ENCODE measurements around the gene LMNTD2. TPM values are rescaled to one million over a fixed set of nuclear protein-coding genes. Genes with fewer than 3 reads are reported as not detected.

Gene LMNTD2
- total and polyA plus RNA-seq, 2 of the 13 experiments (the other 11 are each of a cell fraction or from before 2014, with no cell fraction given), result 1.1 to 3.1 TPM

DNA sequence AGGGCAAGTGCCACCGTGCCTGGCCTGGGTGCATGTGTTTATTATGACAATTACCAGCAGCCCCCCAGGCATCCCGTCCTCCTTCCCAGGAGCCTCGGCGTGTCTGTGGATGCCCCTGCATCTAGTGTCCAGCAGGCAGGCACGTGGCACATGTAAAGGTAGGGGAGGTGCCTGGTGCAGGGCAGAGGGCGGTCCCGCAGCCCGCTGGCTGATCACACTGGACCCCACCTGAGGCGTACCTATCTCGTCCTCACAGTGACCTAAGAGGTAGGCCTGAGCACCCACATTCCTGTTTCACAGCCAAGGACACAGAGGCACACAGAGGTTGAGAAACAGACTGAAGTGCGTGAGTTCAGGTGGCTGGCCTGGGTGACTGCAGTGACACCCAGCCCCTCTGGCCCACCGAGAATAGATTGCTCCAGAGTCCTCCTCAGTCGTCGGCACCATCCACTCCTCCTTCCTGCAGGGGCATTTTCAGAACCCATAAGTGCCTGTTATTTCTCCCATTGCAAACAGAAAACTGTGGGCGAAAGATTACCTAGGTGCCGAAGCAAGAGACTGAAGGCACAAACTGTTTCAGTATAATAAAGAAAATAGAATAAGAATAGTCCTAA lies 12.7 kb upstream of the LMNTD2 start (continued):
- TF ChIP-seq, protein P1, sequence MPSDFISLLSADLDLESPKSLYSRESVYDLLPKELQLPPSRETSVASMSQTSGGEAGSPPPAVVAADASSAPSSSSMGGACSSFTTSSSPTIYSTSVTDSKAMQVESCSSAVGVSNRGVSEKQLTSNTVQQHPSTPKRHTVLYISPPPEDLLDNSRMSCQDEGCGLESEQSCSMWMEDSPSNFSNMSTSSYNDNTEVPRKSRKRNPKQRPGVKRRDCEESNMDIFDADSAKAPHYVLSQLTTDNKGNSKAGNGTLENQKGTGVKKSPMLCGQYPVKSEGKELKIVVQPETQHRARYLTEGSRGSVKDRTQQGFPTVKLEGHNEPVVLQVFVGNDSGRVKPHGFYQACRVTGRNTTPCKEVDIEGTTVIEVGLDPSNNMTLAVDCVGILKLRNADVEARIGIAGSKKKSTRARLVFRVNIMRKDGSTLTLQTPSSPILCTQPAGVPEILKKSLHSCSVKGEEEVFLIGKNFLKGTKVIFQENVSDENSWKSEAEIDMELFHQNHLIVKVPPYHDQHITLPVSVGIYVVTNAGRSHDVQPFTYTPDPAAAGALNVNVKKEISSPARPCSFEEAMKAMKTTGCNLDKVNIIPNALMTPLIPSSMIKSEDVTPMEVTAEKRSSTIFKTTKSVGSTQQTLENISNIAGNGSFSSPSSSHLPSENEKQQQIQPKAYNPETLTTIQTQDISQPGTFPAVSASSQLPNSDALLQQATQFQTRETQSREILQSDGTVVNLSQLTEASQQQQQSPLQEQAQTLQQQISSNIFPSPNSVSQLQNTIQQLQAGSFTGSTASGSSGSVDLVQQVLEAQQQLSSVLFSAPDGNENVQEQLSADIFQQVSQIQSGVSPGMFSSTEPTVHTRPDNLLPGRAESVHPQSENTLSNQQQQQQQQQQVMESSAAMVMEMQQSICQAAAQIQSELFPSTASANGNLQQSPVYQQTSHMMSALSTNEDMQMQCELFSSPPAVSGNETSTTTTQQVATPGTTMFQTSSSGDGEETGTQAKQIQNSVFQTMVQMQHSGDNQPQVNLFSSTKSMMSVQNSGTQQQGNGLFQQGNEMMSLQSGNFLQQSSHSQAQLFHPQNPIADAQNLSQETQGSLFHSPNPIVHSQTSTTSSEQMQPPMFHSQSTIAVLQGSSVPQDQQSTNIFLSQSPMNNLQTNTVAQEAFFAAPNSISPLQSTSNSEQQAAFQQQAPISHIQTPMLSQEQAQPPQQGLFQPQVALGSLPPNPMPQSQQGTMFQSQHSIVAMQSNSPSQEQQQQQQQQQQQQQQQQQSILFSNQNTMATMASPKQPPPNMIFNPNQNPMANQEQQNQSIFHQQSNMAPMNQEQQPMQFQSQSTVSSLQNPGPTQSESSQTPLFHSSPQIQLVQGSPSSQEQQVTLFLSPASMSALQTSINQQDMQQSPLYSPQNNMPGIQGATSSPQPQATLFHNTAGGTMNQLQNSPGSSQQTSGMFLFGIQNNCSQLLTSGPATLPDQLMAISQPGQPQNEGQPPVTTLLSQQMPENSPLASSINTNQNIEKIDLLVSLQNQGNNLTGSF (CRISPR knock-in tag; IDR thresholded peaks at IDR 0.05), result no peak
- TF ChIP-seq KLF12 (CRISPR knock-in tag; IDR thresholded peaks at IDR 0.05; ENCODE audit: borderline replicate concordance) (no peak), ZNF781 (CRISPR knock-in tag; IDR thresholded peaks at IDR 0.05; ENCODE audit: borderline replicate concordance, not compliant biosample characterization) (no peak), ZNF230 (CRISPR knock-in tag; IDR thresholded peaks at IDR 0.05) (no peak), ZNF263 (CRISPR knock-in tag; IDR thresholded peaks at IDR 0.05) (peak; percentile 92), SP2 (CRISPR knock-in tag; IDR thresholded peaks at IDR 0.05) (no peak), EHMT2 (IDR thresholded peaks at IDR 0.05; ENCODE audit: borderline replicate concordance, low read depth, low read length) (no peak), MED1 (CRISPR knock-in tag; IDR thresholded peaks at IDR 0.05) (no peak), CEBPG (CRISPR knock-in tag; IDR thresholded peaks at IDR 0.05) (peak; percentile 36; the same call in 1 of the 2 replicates), BCL6 (CRISPR knock-in tag; IDR thresholded peaks at IDR 0.05) (no peak), SRF (IDR thresholded peaks at IDR 0.05; ENCODE audit: low read depth, low read length) (no peak)
- TF ChIP-seq, protein P2, sequence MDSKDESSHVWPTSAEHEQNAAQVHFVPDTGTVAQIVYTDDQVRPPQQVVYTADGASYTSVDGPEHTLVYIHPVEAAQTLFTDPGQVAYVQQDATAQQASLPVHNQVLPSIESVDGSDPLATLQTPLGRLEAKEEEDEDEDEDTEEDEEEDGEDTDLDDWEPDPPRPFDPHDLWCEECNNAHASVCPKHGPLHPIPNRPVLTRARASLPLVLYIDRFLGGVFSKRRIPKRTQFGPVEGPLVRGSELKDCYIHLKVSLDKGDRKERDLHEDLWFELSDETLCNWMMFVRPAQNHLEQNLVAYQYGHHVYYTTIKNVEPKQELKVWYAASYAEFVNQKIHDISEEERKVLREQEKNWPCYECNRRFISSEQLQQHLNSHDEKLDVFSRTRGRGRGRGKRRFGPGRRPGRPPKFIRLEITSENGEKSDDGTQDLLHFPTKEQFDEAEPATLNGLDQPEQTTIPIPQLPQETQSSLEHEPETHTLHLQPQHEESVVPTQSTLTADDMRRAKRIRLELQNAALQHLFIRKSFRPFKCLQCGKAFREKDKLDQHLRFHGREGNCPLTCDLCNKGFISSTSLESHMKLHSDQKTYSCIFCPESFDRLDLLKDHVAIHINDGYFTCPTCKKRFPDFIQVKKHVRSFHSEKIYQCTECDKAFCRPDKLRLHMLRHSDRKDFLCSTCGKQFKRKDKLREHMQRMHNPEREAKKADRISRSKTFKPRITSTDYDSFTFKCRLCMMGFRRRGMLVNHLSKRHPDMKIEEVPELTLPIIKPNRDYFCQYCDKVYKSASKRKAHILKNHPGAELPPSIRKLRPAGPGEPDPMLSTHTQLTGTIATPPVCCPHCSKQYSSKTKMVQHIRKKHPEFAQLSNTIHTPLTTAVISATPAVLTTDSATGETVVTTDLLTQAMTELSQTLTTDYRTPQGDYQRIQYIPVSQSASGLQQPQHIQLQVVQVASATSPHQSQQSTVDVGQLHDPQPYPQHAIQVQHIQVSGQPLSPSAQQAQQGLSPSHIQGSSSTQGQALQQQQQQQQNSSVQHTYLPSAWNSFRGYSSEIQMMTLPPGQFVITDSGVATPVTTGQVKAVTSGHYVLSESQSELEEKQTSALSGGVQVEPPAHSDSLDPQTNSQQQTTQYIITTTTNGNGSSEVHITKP (CRISPR knock-in tag; IDR thresholded peaks at IDR 0.05; ENCODE audit: low read depth), result no peak
- TF ChIP-seq, protein P3, sequence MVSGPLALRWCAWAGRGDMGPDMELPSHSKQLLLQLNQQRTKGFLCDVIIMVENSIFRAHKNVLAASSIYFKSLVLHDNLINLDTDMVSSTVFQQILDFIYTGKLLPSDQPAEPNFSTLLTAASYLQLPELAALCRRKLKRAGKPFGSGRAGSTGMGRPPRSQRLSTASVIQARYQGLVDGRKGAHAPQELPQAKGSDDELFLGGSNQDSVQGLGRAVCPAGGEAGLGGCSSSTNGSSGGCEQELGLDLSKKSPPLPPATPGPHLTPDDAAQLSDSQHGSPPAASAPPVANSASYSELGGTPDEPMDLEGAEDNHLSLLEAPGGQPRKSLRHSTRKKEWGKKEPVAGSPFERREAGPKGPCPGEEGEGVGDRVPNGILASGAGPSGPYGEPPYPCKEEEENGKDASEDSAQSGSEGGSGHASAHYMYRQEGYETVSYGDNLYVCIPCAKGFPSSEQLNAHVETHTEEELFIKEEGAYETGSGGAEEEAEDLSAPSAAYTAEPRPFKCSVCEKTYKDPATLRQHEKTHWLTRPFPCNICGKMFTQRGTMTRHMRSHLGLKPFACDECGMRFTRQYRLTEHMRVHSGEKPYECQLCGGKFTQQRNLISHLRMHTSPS (CRISPR knock-in tag; IDR thresholded peaks at IDR 0.05; ENCODE audit: low read depth), result 0 out of 2 replicates have a peak, but pooled peaks have one; percentile 32
- TF ChIP-seq, protein P4, sequence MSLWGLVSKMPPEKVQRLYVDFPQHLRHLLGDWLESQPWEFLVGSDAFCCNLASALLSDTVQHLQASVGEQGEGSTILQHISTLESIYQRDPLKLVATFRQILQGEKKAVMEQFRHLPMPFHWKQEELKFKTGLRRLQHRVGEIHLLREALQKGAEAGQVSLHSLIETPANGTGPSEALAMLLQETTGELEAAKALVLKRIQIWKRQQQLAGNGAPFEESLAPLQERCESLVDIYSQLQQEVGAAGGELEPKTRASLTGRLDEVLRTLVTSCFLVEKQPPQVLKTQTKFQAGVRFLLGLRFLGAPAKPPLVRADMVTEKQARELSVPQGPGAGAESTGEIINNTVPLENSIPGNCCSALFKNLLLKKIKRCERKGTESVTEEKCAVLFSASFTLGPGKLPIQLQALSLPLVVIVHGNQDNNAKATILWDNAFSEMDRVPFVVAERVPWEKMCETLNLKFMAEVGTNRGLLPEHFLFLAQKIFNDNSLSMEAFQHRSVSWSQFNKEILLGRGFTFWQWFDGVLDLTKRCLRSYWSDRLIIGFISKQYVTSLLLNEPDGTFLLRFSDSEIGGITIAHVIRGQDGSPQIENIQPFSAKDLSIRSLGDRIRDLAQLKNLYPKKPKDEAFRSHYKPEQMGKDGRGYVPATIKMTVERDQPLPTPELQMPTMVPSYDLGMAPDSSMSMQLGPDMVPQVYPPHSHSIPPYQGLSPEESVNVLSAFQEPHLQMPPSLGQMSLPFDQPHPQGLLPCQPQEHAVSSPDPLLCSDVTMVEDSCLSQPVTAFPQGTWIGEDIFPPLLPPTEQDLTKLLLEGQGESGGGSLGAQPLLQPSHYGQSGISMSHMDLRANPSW (CRISPR knock-in tag; IDR thresholded peaks at IDR 0.05; ENCODE audit: borderline replicate concordance), result no peak
- TF ChIP-seq, protein P5, sequence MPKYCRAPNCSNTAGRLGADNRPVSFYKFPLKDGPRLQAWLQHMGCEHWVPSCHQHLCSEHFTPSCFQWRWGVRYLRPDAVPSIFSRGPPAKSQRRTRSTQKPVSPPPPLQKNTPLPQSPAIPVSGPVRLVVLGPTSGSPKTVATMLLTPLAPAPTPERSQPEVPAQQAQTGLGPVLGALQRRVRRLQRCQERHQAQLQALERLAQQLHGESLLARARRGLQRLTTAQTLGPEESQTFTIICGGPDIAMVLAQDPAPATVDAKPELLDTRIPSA (CRISPR knock-in tag; IDR thresholded peaks at IDR 0.05; ENCODE audit: borderline replicate concordance), result no peak

Measured in HepG2 (cell line).